Activated naive CD8-positive, alpha-beta T cell treated with anti-CD3 and anti-CD28 coated beads, Interleukin-2, amount 10 ng/mL, durations not matched to agents 7 days and 5 days (primary cell): ENCODE data around the gene IMPG2. TPM values are rescaled to one million over a fixed set of nuclear protein-coding genes. Genes with fewer than 3 reads are reported as not detected.

Experiments
- ATAC-seq: fragments of 150-1000 bp; cut with Tn5 transposase; one replicate; pipeline ENCODE4 v1.10.0; 2021; ENCODE audit warnings: low read depth, moderate library complexity
- POLR2A ChIA-PET: fragments of 350-600 bp; sonication (Branson Sonifier 250); formaldehyde crosslinking; loops from one replicate; lab custom pipeline; 2021; ENCODE audit warnings: antibody characterized with exemption; lab: Charles Lee
- DNase-seq: peaks from one replicate; pipeline ENCODE4 v3.0.0; 2021
- H3K27ac Mint-ChIP-seq: one replicate; pipeline ENCODE4 v1.8.0; 2022; ENCODE audit warnings: mild to moderate bottlenecking, mixed read lengths
- H3K27me3 Mint-ChIP-seq: one replicate; pipeline ENCODE4 v1.8.0; 2022; ENCODE audit warnings: mild to moderate bottlenecking, moderate library complexity, mixed read lengths
- H3K36me3 Mint-ChIP-seq: one replicate; pipeline ENCODE4 v1.8.0; 2021; ENCODE audit warnings: mild to moderate bottlenecking, mixed read lengths
- H3K4me1 Mint-ChIP-seq: one replicate; pipeline ENCODE4 v1.8.0; 2021; ENCODE audit warnings: mixed read lengths
- H3K4me3 Mint-ChIP-seq: one replicate; pipeline ENCODE4 v1.8.0; 2022; ENCODE audit warnings: mild to moderate bottlenecking, moderate library complexity, mixed read lengths
- H3K9me3 Mint-ChIP-seq: one replicate; pipeline ENCODE4 v1.8.0; 2021; ENCODE audit warnings: mixed read lengths
- total RNA-seq, 2 experiments: library from RNA; stranded (reverse); gene quantifications; one replicate each; pipeline ENCODE4 v1.2.3, GENCODE V29; 2021

IMPG2 gene
- total RNA-seq, 2 experiments from 2014 or later = 0.42 to 0.62 TPM

- POLR2A ChIA-PET = no interaction called here
- Mint-ChIP-seq H3K4me1 (no peaks in the 10 kb centered on the region), H3K27me3 (peaks cover 3% of the 10 kb centered on the region), H3K36me3 (no peaks in the 10 kb centered on the region), H3K27ac (no peak overlapping the region), H3K4me3 (no peak overlapping the region), H3K9me3 (peaks cover 1% of the 10 kb centered on the region)
- DNase-seq (no peak), ATAC-seq (no peak)
Observed at GRCh38 chr3:101181801-101182200, 138.6 kb downstream of the IMPG2 start.

GRCh38 chr3:101179637-101180036 is 140.7 kb downstream of the IMPG2 start:
- Mint-ChIP-seq H3K36me3 (no peaks in the 10 kb centered on the region), H3K9me3 (peaks cover 1% of the 10 kb centered on the region), H3K27me3 (peaks cover 3% of the 10 kb centered on the region), H3K27ac (no peak overlapping the region), H3K4me1 (no peaks in the 10 kb centered on the region), H3K4me3 (no peak overlapping the region)
- ATAC-seq (no peak), DNase-seq (no peak)
- POLR2A ChIA-PET = no interaction called here

GRCh38 chr3:101177577-101177976 is 142.8 kb downstream of the IMPG2 start:
- no peaks in the 10 kb centered on the region for H3K36me3 Mint-ChIP-seq
- H3K4me3 Mint-ChIP-seq = no peak overlapping the region
- no peak for DNase-seq
- no peak overlapping the region for H3K27ac Mint-ChIP-seq
- POLR2A ChIA-PET = no interaction called here
- ATAC-seq = no peak
- peaks cover 3% of the 10 kb centered on the region for H3K9me3 Mint-ChIP-seq
- H3K27me3 Mint-ChIP-seq = peaks cover 3% of the 10 kb centered on the region
- H3K4me1 Mint-ChIP-seq = no peaks in the 10 kb centered on the region

Other genes with a start within 250 kb of the IMPG2 start
- gene SENP7, start 192.6 kb upstream of the IMPG2 start, total RNA-seq = 10 to 100 TPM; 42.5 to 47.6 TPM
- 10 to 100 TPM; 22.8 to 23.9 TPM for gene TRMT10C, start 241.3 kb upstream of the IMPG2 start, total RNA-seq